ENCODE data around the gene SOX5.

SOX5 gene

DNA sequence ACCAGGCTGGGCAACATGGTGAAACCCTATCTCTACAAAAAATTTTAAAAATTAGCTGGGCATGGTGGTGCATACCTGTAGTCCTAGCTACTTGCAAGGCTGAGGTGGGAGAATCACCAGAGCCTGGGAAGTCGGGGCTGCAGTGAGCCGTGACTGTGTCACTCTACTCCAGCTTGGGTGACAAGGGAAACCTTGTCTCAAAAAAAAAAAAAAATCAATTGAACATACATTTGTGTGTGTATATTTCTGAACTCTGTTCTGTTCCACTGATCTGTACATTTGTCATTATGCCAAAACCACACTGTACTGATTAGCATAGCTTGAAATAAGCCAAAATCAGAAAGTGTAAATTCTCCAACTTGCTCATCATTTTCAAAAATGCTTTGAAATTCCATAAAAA lies 254.6 kb downstream of the SOX5 start:
- Histone ChIP-seq H3K4me1 (ENCODE audit: insufficient read depth, low read length) (no peaks in the 10 kb centered on the region), H3K9me3 (ENCODE audit: control insufficient read depth, insufficient read depth, low read length) (no peaks in the 10 kb centered on the region; the same call in 1 of the 2 replicates), H3K36me3 (ENCODE audit: insufficient read depth, low read length) (no peaks in the 10 kb centered on the region), H3K9ac (ENCODE audit: low read depth, low read length) (no peak overlapping the region)

DNA sequence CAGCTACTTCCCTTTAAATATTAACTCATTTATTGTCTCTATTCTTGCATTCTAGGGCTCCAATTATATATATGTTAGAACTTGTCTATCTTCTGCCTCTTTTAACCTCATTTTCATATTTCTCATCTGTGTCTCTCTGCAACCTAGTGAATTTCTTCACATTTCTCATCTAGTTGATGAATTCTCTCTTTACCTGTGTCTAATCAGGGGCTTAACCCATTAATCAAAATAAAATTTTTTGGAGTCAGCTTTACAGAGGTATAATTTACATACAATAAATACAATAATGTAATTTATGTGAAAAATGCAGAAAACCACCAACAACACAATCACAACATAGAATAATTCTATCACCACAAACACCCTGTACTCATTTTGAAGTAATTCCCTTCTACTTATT lies 255.2 kb downstream of the SOX5 start:
- H3K36me3 ChIP-seq (ENCODE audit: insufficient read depth, low read length) = no peaks in the 10 kb centered on the region
- no peak overlapping the region for H3K9ac ChIP-seq (ENCODE audit: low read depth, low read length)
- no peaks in the 10 kb centered on the region; the same call in 1 of the 2 replicates for H3K9me3 ChIP-seq (ENCODE audit: control insufficient read depth, insufficient read depth, low read length)
- H3K4me1 ChIP-seq (ENCODE audit: insufficient read depth, low read length) = no peaks in the 10 kb centered on the region

DNA sequence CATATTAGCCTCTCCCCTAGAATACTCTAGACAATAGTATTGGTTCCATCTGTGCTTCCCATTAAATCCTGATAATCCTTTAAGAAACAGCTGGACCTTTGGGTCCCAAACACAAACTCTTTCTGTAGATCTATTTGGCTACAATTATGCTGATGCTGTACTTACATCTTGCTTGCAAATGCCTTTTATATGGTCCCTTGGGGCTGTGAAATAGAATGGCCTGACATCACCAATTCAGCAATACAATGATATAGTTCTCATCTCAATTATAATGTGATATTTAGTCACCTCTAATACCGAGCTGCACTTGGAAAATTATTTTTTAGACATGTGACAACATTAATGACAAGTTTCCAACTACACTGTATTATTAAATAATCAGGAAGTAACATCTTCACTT lies 261.5 kb downstream of the SOX5 start:
- Histone ChIP-seq H3K9ac (ENCODE audit: low read depth, low read length) (no peak overlapping the region), H3K36me3 (ENCODE audit: insufficient read depth, low read length) (no peaks in the 10 kb centered on the region), H3K4me1 (ENCODE audit: insufficient read depth, low read length) (no peaks in the 10 kb centered on the region), H3K9me3 (ENCODE audit: control insufficient read depth, insufficient read depth, low read length) (no peaks in the 10 kb centered on the region)

DNA sequence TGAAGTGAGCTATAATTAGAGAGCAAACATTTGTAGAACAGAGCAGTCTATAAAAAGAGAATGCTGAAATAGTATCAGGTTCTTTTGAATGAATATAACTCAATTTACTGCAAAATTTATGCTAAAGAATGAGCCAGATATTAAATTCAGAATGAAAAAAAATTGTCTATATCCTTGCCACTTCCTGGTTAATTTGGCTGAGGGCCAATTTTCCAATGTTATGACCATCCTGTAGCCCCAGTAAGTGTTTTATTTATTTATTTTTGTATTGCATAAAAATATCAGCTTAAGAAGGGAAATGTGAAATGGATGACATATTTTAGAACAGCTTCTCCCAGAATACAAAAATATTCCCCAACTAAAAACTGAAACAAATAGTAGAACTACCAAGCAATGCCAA lies 263.4 kb downstream of the SOX5 start:
- Histone ChIP-seq H3K9me3 (ENCODE audit: control insufficient read depth, insufficient read depth, low read length) (no peaks in the 10 kb centered on the region), H3K36me3 (ENCODE audit: insufficient read depth, low read length) (no peaks in the 10 kb centered on the region), H3K9ac (ENCODE audit: low read depth, low read length) (no peak overlapping the region), H3K4me1 (ENCODE audit: insufficient read depth, low read length) (no peaks in the 10 kb centered on the region)

DNA sequence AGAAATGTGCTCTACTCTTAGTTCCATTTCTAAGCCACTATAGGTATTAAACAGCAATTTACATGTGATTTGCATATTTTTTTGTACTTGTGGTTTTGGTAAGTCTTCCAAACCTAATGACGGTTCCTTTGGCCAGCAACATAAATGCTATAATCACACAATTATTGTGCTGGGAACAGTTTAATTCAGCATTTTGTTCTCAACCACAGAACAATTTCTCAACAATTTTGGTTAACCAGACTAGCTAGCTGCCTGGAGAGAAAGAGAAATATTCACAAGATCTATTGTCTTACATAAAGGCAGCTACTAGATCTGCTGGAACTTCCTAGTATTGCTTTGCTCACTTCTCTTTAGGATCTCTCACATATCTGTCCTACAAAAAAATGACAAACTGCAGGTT lies 265.3 kb downstream of the SOX5 start:
- Histone ChIP-seq H3K9ac (ENCODE audit: low read depth, low read length) (no peak overlapping the region), H3K36me3 (ENCODE audit: insufficient read depth, low read length) (no peaks in the 10 kb centered on the region), H3K4me1 (ENCODE audit: insufficient read depth, low read length) (no peaks in the 10 kb centered on the region), H3K9me3 (ENCODE audit: control insufficient read depth, insufficient read depth, low read length) (no peaks in the 10 kb centered on the region)

- Histone ChIP-seq H3K4me1 (ENCODE audit: insufficient read depth, low read length) (no peaks in the 10 kb centered on the region), H3K9ac (ENCODE audit: low read depth, low read length) (no peak overlapping the region), H3K36me3 (ENCODE audit: insufficient read depth, low read length) (no peaks in the 10 kb centered on the region), H3K9me3 (ENCODE audit: control insufficient read depth, insufficient read depth, low read length) (no peaks in the 10 kb centered on the region)
These were observed 268.2 kb downstream of the SOX5 start for GRCh38 chr12:23681237-23681636.

DNA sequence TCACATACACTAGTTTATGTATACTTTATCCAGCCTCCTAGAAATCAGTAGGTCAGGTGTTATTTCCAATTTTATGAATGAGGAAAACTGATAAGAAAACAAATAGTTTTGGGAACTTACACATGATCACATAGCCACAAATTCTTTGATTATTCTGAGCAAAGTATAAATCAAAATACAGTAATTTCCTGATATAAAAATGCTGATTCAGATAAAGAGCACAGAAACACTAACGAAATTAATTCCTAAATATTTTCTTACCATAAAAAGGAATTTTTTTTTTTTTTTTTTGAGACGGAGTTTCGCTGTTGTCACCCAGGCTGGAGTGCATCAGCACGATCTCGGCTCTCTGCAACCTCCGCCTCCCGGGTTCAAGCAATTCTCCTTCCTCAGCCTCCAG lies 275.4 kb downstream of the SOX5 start:
- Histone ChIP-seq H3K36me3 (ENCODE audit: insufficient read depth, low read length) (no peaks in the 10 kb centered on the region), H3K9me3 (ENCODE audit: control insufficient read depth, insufficient read depth, low read length) (no peaks in the 10 kb centered on the region), H3K9ac (ENCODE audit: low read depth, low read length) (no peak overlapping the region), H3K4me1 (ENCODE audit: insufficient read depth, low read length) (no peaks in the 10 kb centered on the region)

- H3K36me3 ChIP-seq (ENCODE audit: insufficient read depth, low read length) = no peaks in the 10 kb centered on the region
- H3K9me3 ChIP-seq (ENCODE audit: control insufficient read depth, insufficient read depth, low read length) = no peaks in the 10 kb centered on the region
- no peaks in the 10 kb centered on the region for H3K4me1 ChIP-seq (ENCODE audit: insufficient read depth, low read length)
- H3K9ac ChIP-seq (ENCODE audit: low read depth, low read length) = no peak overlapping the region
These were observed 277.6 kb downstream of the SOX5 start for GRCh38 chr12:23671881-23672280.

DNA sequence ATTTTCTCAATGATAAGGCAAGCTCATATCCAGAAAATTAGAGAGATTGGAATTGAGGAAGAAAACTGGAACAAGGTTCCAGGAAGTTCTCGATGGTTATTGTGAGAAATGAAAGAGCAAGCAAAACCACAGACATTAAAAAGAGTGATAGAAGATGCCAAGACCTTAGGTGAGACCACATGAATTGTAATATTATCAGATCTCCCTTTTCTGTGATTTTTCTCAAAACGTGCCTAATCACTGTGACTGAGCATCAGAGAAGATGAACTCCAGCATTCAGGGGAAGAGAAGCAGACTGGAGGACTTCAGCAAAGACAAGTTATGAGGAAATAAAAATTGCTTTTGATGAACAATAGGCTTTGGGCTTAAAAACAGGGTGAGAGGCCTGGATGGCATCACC lies 278.8 kb downstream of the SOX5 start:
- no peaks in the 10 kb centered on the region for H3K4me1 ChIP-seq (ENCODE audit: insufficient read depth, low read length)
- no peaks in the 10 kb centered on the region for H3K36me3 ChIP-seq (ENCODE audit: insufficient read depth, low read length)
- no peak overlapping the region for H3K9ac ChIP-seq (ENCODE audit: low read depth, low read length)
- H3K9me3 ChIP-seq (ENCODE audit: control insufficient read depth, insufficient read depth, low read length) = no peaks in the 10 kb centered on the region

GRCh38 chr12:23669691-23670090 lies 279.8 kb downstream of the SOX5 start:
- H3K36me3 ChIP-seq (ENCODE audit: insufficient read depth, low read length) = no peaks in the 10 kb centered on the region
- H3K4me1 ChIP-seq (ENCODE audit: insufficient read depth, low read length) = no peaks in the 10 kb centered on the region
- no peaks in the 10 kb centered on the region for H3K9me3 ChIP-seq (ENCODE audit: control insufficient read depth, insufficient read depth, low read length)
- no peak overlapping the region for H3K9ac ChIP-seq (ENCODE audit: low read depth, low read length)

DNA sequence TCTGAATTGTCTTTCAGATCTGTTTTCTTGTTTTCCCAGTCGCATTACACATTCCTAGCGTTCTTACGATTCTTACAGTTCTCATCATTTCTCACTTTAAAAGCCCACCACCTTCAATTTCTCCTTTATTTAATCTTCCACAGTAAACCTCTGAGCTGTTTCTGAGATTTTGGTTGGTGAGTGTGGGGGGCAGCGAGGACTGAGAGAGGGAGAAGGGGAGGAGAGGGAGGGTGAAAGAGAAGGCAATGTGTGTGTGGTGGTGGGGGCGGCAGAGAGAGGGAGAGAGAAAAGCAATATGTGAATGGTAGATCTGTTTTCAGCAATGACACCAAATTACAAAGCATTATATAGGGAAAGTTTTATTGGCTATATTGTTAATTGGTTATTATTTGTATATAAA lies 282.6 kb downstream of the SOX5 start:
- no peaks in the 10 kb centered on the region for H3K36me3 ChIP-seq (ENCODE audit: insufficient read depth, low read length)
- H3K4me1 ChIP-seq (ENCODE audit: insufficient read depth, low read length) = no peaks in the 10 kb centered on the region

GRCh38 chr12:23662966-23663365 lies 286.5 kb downstream of the SOX5 start:
- Histone ChIP-seq H3K9me3 (ENCODE audit: control insufficient read depth, insufficient read depth, low read length) (no peaks in the 10 kb centered on the region), H3K36me3 (ENCODE audit: insufficient read depth, low read length) (no peaks in the 10 kb centered on the region), H3K4me1 (ENCODE audit: insufficient read depth, low read length) (no peaks in the 10 kb centered on the region), H3K9ac (ENCODE audit: low read depth, low read length) (no peak overlapping the region)

More for the DNA sequence above, 282.6 kb downstream of the SOX5 start:
- H3K9me3 ChIP-seq (ENCODE audit: control insufficient read depth, insufficient read depth, low read length) = no peaks in the 10 kb centered on the region
- H3K9ac ChIP-seq (ENCODE audit: low read depth, low read length) = no peak overlapping the region

- Histone ChIP-seq H3K4me1 (ENCODE audit: insufficient read depth, low read length) (no peaks in the 10 kb centered on the region), H3K9ac (ENCODE audit: low read depth, low read length) (no peak overlapping the region), H3K36me3 (ENCODE audit: insufficient read depth, low read length) (no peaks in the 10 kb centered on the region), H3K9me3 (ENCODE audit: control insufficient read depth, insufficient read depth, low read length) (no peaks in the 10 kb centered on the region)
These were observed 290.3 kb downstream of the SOX5 start for GRCh38 chr12:23659131-23659530.

GRCh38 chr12:23657598-23657997 lies 291.9 kb downstream of the SOX5 start:
- Histone ChIP-seq H3K36me3 (ENCODE audit: insufficient read depth, low read length) (no peaks in the 10 kb centered on the region), H3K9me3 (ENCODE audit: control insufficient read depth, insufficient read depth, low read length) (no peaks in the 10 kb centered on the region), H3K4me1 (ENCODE audit: insufficient read depth, low read length) (no peaks in the 10 kb centered on the region), H3K9ac (ENCODE audit: low read depth, low read length) (no peak overlapping the region)

DNA sequence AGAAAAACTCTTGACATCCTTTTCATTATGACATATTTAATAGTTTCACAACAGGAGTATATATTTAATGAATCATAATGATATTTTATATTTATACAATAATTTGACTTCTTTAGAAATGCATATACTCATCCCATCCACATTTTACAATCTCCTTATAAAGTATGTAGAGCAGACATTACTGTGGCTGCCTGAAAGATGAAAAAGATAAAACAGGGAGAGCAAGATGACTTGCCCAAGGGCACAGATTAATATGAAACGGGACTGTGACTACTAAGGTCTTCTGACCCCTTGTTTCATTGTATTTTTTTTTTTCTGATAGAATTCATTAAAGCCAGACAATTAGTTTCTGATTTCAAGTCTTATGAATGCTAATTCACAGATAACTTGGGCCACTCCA lies 293.6 kb downstream of the SOX5 start:
- Histone ChIP-seq H3K9ac (ENCODE audit: low read depth, low read length) (no peak overlapping the region), H3K9me3 (ENCODE audit: control insufficient read depth, insufficient read depth, low read length) (no peaks in the 10 kb centered on the region), H3K36me3 (ENCODE audit: insufficient read depth, low read length) (no peaks in the 10 kb centered on the region), H3K4me1 (ENCODE audit: insufficient read depth, low read length) (no peaks in the 10 kb centered on the region)

DNA sequence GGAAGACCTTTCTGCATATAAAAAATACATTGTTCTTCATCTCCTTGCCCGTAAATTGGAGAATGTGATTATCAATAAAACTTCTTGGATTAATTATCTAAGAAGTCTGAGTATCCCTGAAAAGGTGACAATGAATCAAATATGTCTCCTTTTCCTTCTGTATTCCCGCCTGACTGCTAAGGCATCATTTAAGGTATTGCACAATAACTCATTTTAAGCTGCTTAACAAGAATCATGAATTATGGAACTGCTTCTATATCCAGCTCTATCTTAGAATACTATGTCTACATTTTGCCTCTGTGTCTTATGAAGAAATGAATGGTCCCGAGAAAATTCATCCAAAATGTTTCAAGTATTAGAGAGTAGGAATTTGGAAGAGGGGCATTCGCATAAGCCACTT lies 294.4 kb downstream of the SOX5 start:
- no peaks in the 10 kb centered on the region for H3K4me1 ChIP-seq (ENCODE audit: insufficient read depth, low read length)
- H3K36me3 ChIP-seq (ENCODE audit: insufficient read depth, low read length) = no peaks in the 10 kb centered on the region
- H3K9me3 ChIP-seq (ENCODE audit: control insufficient read depth, insufficient read depth, low read length) = no peaks in the 10 kb centered on the region
- H3K9ac ChIP-seq (ENCODE audit: low read depth, low read length) = no peak overlapping the region
